ENCODE measurements around the gene GALNT12.

Gene GALNT12

GRCh38 chr9:98791608-98792490, 15.6 kb upstream of the GALNT12 start:
- H3K9me3 Mint-ChIP-seq, result no peaks in the 10 kb centered on the region
- H3K27me3 Mint-ChIP-seq, result no peaks in the 10 kb centered on the region
- no peak overlapping the region for H3K27ac Mint-ChIP-seq
- no peak overlapping the region for H3K4me3 Mint-ChIP-seq
- DNase-seq, result peak in 1 of 2 donors; percentile 7
- H3K4me1 Mint-ChIP-seq, result peaks cover 40% of the 10 kb centered on the region
- ATAC-seq, result no peak

- peaks cover 0 to 1% of the 10 kb centered on the region in 2 donors for H3K9me3 Mint-ChIP-seq
- H3K4me1 Mint-ChIP-seq, result peaks cover 40% of the 10 kb centered on the region
- DNase-seq, result no peak
- no peak overlapping the region for H3K4me3 Mint-ChIP-seq
- H3K27ac Mint-ChIP-seq, result no peak overlapping the region
- H3K27me3 Mint-ChIP-seq, result no peaks in the 10 kb centered on the region
- ATAC-seq, result no peak
Observed at GRCh38 chr9:98793031-98793430, 14.4 kb upstream of the GALNT12 start.

- H3K27ac Mint-ChIP-seq, result no peak overlapping the region
Observed at GRCh38 chr9:98794802-98795201, 12.7 kb upstream of the GALNT12 start.

GRCh38 chr9:98795295-98795955, 12.0 kb upstream of the GALNT12 start:
- H3K27me3 Mint-ChIP-seq, result no peaks in the 10 kb centered on the region
- ATAC-seq (no peak), DNase-seq (no peak)
- H3K4me1 Mint-ChIP-seq, result peaks cover 40% of the 10 kb centered on the region
- no peak overlapping the region for H3K27ac Mint-ChIP-seq
- peaks cover 10 to 14% of the 10 kb centered on the region in 2 donors for H3K9me3 Mint-ChIP-seq
- H3K4me3 Mint-ChIP-seq, result peak overlapping the region; percentile 70 to 79

More at GRCh38 chr9:98794802-98795201, 12.7 kb upstream of the GALNT12 start:
- Mint-ChIP-seq H3K4me3 (peak overlapping the region; percentile 70 to 79), H3K9me3 (peaks cover 10 to 14% of the 10 kb centered on the region in 2 donors), H3K4me1 (peaks cover 40% of the 10 kb centered on the region), H3K27me3 (no peaks in the 10 kb centered on the region)
- no peak for DNase-seq
- ATAC-seq, result no peak

GRCh38 chr9:98795970-98796363, 11.5 kb upstream of the GALNT12 start:
- DNase-seq, result peak in 1 of 2 donors; percentile 31
- ATAC-seq, result peak; percentile 55
- H3K4me3 Mint-ChIP-seq, result peak overlapping the region; percentile 70 to 79
- H3K4me1 Mint-ChIP-seq, result peaks cover 37% of the 10 kb centered on the region
- no peak overlapping the region for H3K27ac Mint-ChIP-seq
- H3K27me3 Mint-ChIP-seq, result no peaks in the 10 kb centered on the region
- H3K9me3 Mint-ChIP-seq, result peaks cover 10 to 14% of the 10 kb centered on the region in 2 donors

- DNase-seq, result peak; percentile 85 to 89
- H3K27ac Mint-ChIP-seq, result peak within 1 kb of the TSS; percentile 67 to 90
- peak; percentile 95 for ATAC-seq
- H3K4me3 Mint-ChIP-seq, result peak within 1 kb of the TSS; percentile 89 to 91
- H3K4me1 Mint-ChIP-seq, result peaks cover 32% of the 10 kb centered on the region
- peaks cover 10 to 14% of the 10 kb centered on the region in 2 donors for H3K9me3 Mint-ChIP-seq
- H3K27me3 Mint-ChIP-seq, result no peaks in the 10 kb centered on the region
Observed at GRCh38 chr9:98796364-98797101, 10.9 kb upstream of the GALNT12 start, which contains the start of gene ANKS6. TSS of gene ANKS6 (minus strand) at chr9:98796555. CDS start at chr9:98796491, 64 bp downstream.

GRCh38 chr9:98797491-98797890, 10.0 kb upstream of the GALNT12 start:
- H3K9me3 Mint-ChIP-seq, result peaks cover 10 to 14% of the 10 kb centered on the region in 2 donors

GRCh38 chr9:98798254-98798653, 9.2 kb upstream of the GALNT12 start:
- Mint-ChIP-seq H3K27ac (no peak overlapping the region), H3K4me1 (peaks cover 17% of the 10 kb centered on the region)

More at GRCh38 chr9:98797491-98797890, 10.0 kb upstream of the GALNT12 start:
- H3K27ac Mint-ChIP-seq, result peak overlapping the region in 1 of 2 donors; percentile 76
- no peaks in the 10 kb centered on the region for H3K27me3 Mint-ChIP-seq
- H3K4me1 Mint-ChIP-seq, result peaks cover 22% of the 10 kb centered on the region
- H3K4me3 Mint-ChIP-seq, result peak overlapping the region in 1 of 2 donors; percentile 53
- ATAC-seq (no peak), DNase-seq (no peak)

GRCh38 chr9:98801561-98801960, 5.9 kb upstream of the GALNT12 start:
- H3K9me3 Mint-ChIP-seq, result peaks cover 10 to 14% of the 10 kb centered on the region in 2 donors
- H3K27me3 Mint-ChIP-seq, result peaks cover 7% of the 10 kb centered on the region
- H3K4me3 Mint-ChIP-seq, result no peak overlapping the region
- no peak overlapping the region for H3K27ac Mint-ChIP-seq
- H3K4me1 Mint-ChIP-seq, result no peaks in the 10 kb centered on the region
- DNase-seq (no peak), ATAC-seq (no peak)

More at GRCh38 chr9:98798254-98798653, 9.2 kb upstream of the GALNT12 start:
- Mint-ChIP-seq H3K9me3 (peaks cover 10 to 14% of the 10 kb centered on the region in 2 donors), H3K4me3 (no peak overlapping the region), H3K27me3 (no peaks in the 10 kb centered on the region)
- ATAC-seq (no peak), DNase-seq (no peak)

GRCh38 chr9:98801969-98802371, 5.5 kb upstream of the GALNT12 start:
- Mint-ChIP-seq H3K9me3 (peaks cover 10 to 14% of the 10 kb centered on the region in 2 donors), H3K4me1 (peaks cover 3% of the 10 kb centered on the region), H3K27me3 (peaks cover 7% of the 10 kb centered on the region)

GRCh38 chr9:98804083-98804482, 3.4 kb upstream of the GALNT12 start:
- ATAC-seq (no peak), DNase-seq (no peak)
- H3K9me3 Mint-ChIP-seq, result peaks cover 0 to 2% of the 10 kb centered on the region in 2 donors
- no peak overlapping the region for H3K27ac Mint-ChIP-seq
- peaks cover 15% of the 10 kb centered on the region for H3K27me3 Mint-ChIP-seq
- peaks cover 17% of the 10 kb centered on the region for H3K4me1 Mint-ChIP-seq
- H3K4me3 Mint-ChIP-seq, result no peak overlapping the region

More at GRCh38 chr9:98801969-98802371, 5.5 kb upstream of the GALNT12 start:
- DNase-seq (no peak), ATAC-seq (peak; percentile 45)
- H3K4me3 Mint-ChIP-seq, result no peak overlapping the region
- no peak overlapping the region for H3K27ac Mint-ChIP-seq

- no peaks in the 10 kb centered on the region for H3K9me3 Mint-ChIP-seq
- H3K4me3 Mint-ChIP-seq, result no peak overlapping the region
- H3K27ac Mint-ChIP-seq, result no peak overlapping the region
- peaks cover 18% of the 10 kb centered on the region for H3K27me3 Mint-ChIP-seq
- ATAC-seq (no peak), DNase-seq (no peak)
- H3K4me1 Mint-ChIP-seq, result peaks cover 28% of the 10 kb centered on the region
Observed at GRCh38 chr9:98805506-98806272, 1.8 kb upstream of the GALNT12 start.

GRCh38 chr9:98806394-98807035, 955 bp upstream of the GALNT12 start:
- no peak for DNase-seq
- no peak overlapping the region for H3K27ac Mint-ChIP-seq
- peaks cover 36% of the 10 kb centered on the region for H3K4me1 Mint-ChIP-seq
- no peaks in the 10 kb centered on the region for H3K9me3 Mint-ChIP-seq
- no peak for ATAC-seq
- H3K27me3 Mint-ChIP-seq, result peaks cover 18% of the 10 kb centered on the region
- H3K4me3 Mint-ChIP-seq, result peak overlapping the region in 1 of 2 donors; percentile 85

- H3K9me3 Mint-ChIP-seq, result no peaks in the 10 kb centered on the region
- peaks cover 18% of the 10 kb centered on the region for H3K27me3 Mint-ChIP-seq
- peak; percentile 71 for ATAC-seq
- peak; percentile 32 to 42 for DNase-seq
- peaks cover 39% of the 10 kb centered on the region for H3K4me1 Mint-ChIP-seq
- peak overlapping the region; percentile 77 to 92 for H3K4me3 Mint-ChIP-seq
- H3K27ac Mint-ChIP-seq, result peak overlapping the region in 1 of 2 donors; percentile 44
Observed at GRCh38 chr9:98807814-98808195, 335 bp downstream of the GALNT12 start.
